Measurements from ENCODE around the gene NEK8.

DNA sequence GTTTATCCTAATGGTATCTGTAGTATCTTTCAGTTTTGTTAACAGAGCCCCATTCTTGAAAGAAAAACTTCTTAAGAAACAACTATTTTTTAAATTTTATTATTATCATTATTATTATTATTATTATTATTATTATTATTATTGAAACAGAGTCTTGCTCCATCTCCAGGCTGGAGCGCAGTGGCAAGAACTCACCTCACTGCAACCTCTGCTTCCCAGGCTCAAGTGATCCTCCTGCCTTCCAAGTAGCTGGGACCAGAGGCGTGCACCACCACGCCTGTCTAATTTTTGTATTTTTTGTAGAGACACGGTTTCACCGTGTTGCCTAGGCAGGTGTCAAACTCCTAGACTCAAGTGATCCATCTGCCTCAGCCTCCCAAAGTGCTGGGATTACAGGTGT, 43.2 kb upstream of the NEK8 start:
- TF ChIP-seq ELF1 (tag; IDR thresholded peaks at IDR 0.05), result no peak
- TF ChIP-seq TRIM24 (IDR thresholded peaks at IDR 0.05), result no peak
- TF ChIP-seq POLR2A (conservative IDR thresholded peaks at IDR 0.05), result no peak
- TF ChIP-seq, protein P1, sequence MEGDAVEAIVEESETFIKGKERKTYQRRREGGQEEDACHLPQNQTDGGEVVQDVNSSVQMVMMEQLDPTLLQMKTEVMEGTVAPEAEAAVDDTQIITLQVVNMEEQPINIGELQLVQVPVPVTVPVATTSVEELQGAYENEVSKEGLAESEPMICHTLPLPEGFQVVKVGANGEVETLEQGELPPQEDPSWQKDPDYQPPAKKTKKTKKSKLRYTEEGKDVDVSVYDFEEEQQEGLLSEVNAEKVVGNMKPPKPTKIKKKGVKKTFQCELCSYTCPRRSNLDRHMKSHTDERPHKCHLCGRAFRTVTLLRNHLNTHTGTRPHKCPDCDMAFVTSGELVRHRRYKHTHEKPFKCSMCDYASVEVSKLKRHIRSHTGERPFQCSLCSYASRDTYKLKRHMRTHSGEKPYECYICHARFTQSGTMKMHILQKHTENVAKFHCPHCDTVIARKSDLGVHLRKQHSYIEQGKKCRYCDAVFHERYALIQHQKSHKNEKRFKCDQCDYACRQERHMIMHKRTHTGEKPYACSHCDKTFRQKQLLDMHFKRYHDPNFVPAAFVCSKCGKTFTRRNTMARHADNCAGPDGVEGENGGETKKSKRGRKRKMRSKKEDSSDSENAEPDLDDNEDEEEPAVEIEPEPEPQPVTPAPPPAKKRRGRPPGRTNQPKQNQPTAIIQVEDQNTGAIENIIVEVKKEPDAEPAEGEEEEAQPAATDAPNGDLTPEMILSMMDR (IDR thresholded peaks at IDR 0.05 in 2 of 3, conservative IDR thresholded peaks at IDR 0.05 in 1 of 3; ENCODE audit: insufficient read depth in 2 of 3, low read depth in 1 of 3, low read length in 3 of 3), result no peak
- TF ChIP-seq TCF7L2 (IDR thresholded peaks at IDR 0.05; ENCODE audit: low read depth, low read length), result no peak
- TF ChIP-seq SRSF7 (optimal IDR thresholded peaks at IDR 0.05; ENCODE audit: low read depth, low read length), result no peak
- no peak for TF ChIP-seq CREB1 (IDR thresholded peaks at IDR 0.05)
- no peak for TF ChIP-seq CREB1 (CRISPR knock-in tag; IDR thresholded peaks at IDR 0.05)
- no peak for TF ChIP-seq ZNF121 (CRISPR knock-in tag; conservative IDR thresholded peaks at IDR 0.05)

Data from K562 (cell line).